BLaER1 (cell line): ENCODE data around the gene ST6GALNAC4.
A peak's percentile ranks its signal among the peaks of the same experiment; 100 is the strongest.

Experiments
- H3K27ac ChIP-seq: shearing (Covaris generic); formaldehyde crosslinking; 2 replicates; pipeline ENCODE4 v1.8.1; 2022
- H3K27me3 ChIP-seq: shearing (Covaris generic); formaldehyde crosslinking; 2 replicates; pipeline ENCODE4 v1.8.1; 2022
- H3K36me3 ChIP-seq: shearing (Covaris generic); formaldehyde crosslinking; 2 replicates; pipeline ENCODE4 v1.8.1; 2022
- H3K4me1 ChIP-seq: shearing (Covaris generic); formaldehyde crosslinking; 2 replicates; pipeline ENCODE4 v1.8.1; 2022
- H3K4me2 ChIP-seq: shearing (Covaris generic); formaldehyde crosslinking; 2 replicates; pipeline ENCODE4 v1.8.1; 2022
- H3K4me3 ChIP-seq: shearing (Covaris generic); formaldehyde crosslinking; 2 replicates; pipeline ENCODE4 v1.8.1; 2022
- H3K9ac ChIP-seq: shearing (Covaris generic); formaldehyde crosslinking; 2 replicates; pipeline ENCODE4 v1.8.1; 2022
- H3K9me3 ChIP-seq: shearing (Covaris generic); formaldehyde crosslinking; 2 replicates; pipeline ENCODE4 v1.8.1; 2022
- H4K20me1 ChIP-seq: shearing (Covaris generic); formaldehyde crosslinking; 2 replicates; pipeline ENCODE4 v1.8.1; 2022
- Cebpa-rat ChIP-seq: shearing (Covaris generic); IDR thresholded peaks from 2 replicates; pipeline ENCODE4 v1.8.1; 2022

ST6GALNAC4 gene

DNA sequence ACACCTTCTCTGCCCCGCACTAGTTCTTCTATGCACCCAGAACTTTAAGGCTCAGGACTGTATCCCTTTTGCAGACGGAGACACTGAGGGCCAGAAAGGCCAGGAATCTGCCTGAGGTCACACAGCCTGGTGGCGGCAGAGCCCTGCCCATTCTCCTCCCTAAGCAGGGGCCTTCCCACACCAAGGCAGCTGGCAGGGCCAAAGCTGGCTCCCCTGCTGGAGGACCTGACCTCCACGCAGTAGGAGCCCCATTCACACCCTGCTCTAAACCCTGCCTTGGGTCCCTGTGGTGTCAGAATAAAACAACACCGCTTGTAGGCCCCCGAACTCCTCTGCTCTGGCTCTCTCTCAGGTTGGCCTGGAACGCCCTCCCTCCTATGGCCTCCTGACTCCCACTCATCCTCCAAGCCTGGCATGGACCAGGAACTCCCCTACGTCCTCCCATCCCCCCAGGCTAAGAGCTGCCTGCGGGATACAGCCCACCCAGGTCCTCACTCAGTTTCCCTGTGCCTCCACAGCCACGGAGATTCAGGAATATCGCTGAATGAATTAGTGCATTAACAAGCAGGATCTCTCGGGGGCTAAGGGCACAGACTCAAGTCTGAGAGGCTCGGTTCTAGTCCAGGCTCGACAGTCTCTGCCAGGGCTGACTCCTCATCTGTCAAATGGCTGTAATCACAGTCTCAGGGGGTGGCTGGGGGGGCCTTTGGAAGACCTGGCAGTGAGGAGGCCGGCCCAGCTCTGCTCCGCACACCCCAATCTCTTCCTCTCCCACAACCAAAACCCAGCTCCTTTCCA, 20.2 kb downstream of the ST6GALNAC4 start:
- Histone ChIP-seq H3K4me2 (peak overlapping the region; percentile 89), H3K27ac (peak overlapping the region; percentile 51), H4K20me1 (peaks cover 42% of the 10 kb centered on the region), H3K9ac (peak overlapping the region; percentile 35; the same call in 1 of the 2 replicates), H3K4me1 (peaks cover 46% of the 10 kb centered on the region), H3K27me3 (no peaks in the 10 kb centered on the region), H3K36me3 (peaks cover 53% of the 10 kb centered on the region), H3K9me3 (peaks cover 16% of the 10 kb centered on the region), H3K4me3 (0 out of 2 replicates have a peak overlapping the region, but pooled peaks have one; percentile 28)
- TF ChIP-seq Cebpa-rat: no peak

- H3K4me1 ChIP-seq: peaks cover 38% of the 10 kb centered on the region
- peaks cover 59% of the 10 kb centered on the region for H3K36me3 ChIP-seq
- H3K4me3 ChIP-seq: no peak overlapping the region
- H3K9me3 ChIP-seq: peaks cover 16% of the 10 kb centered on the region
- H3K27me3 ChIP-seq: no peaks in the 10 kb centered on the region
- no peak overlapping the region for H3K4me2 ChIP-seq
- TF ChIP-seq Cebpa-rat: no peak
- no peak overlapping the region for H3K9ac ChIP-seq
- H4K20me1 ChIP-seq: peaks cover 42% of the 10 kb centered on the region
- H3K27ac ChIP-seq: peak overlapping the region; percentile 51; the same call in 1 of the 2 replicates
These were observed 21.0 kb downstream of the ST6GALNAC4 start for GRCh38 chr9:127895811-127896210.

GRCh38 chr9:127893392-127893791, 23.4 kb downstream of the ST6GALNAC4 start:
- Histone ChIP-seq H3K27ac (no peak overlapping the region), H3K36me3 (peaks cover 76% of the 10 kb centered on the region), H3K9me3 (peaks cover 16% of the 10 kb centered on the region), H3K9ac (no peak overlapping the region), H3K4me3 (no peak overlapping the region), H3K4me1 (peaks cover 41% of the 10 kb centered on the region), H3K4me2 (no peak overlapping the region), H3K27me3 (no peaks in the 10 kb centered on the region), H4K20me1 (peaks cover 39% of the 10 kb centered on the region)
- no peak for TF ChIP-seq Cebpa-rat

GRCh38 chr9:127892831-127893230, 24.0 kb downstream of the ST6GALNAC4 start:
- H3K36me3 ChIP-seq: peaks cover 76% of the 10 kb centered on the region

DNA sequence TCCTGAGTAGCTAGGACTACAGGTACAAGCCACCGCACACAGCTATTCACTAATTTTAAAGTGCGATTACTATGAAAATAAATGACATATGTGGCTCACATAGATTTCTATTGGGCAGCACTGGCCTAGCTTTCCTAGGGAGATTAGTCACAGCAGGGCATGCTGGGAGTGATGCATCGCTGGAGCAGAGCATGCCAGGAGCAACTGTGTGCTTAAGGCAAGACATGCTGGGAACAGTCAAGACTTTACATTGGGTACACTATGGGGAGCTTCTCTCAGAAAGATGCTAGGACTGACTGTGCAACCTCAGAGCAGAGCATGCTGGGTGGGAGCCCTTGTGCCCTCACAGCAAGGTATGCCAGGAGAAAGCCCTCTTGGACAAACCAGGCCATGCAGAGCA, 26.8 kb downstream of the ST6GALNAC4 start:
- Histone ChIP-seq H4K20me1 (0 out of 2 replicates have a peak, but pooled peaks cover 7% of the 10 kb centered on the region), H3K9ac (no peak overlapping the region), H3K27ac (no peak overlapping the region), H3K9me3 (peaks cover 16% of the 10 kb centered on the region), H3K4me3 (no peak overlapping the region), H3K36me3 (peaks cover 66% of the 10 kb centered on the region), H3K4me1 (peaks cover 53% of the 10 kb centered on the region), H3K27me3 (no peaks in the 10 kb centered on the region), H3K4me2 (no peak overlapping the region)
- TF ChIP-seq Cebpa-rat: no peak

More at GRCh38 chr9:127892831-127893230, 24.0 kb downstream of the ST6GALNAC4 start:
- Histone ChIP-seq H3K4me3 (no peak overlapping the region), H3K27me3 (no peaks in the 10 kb centered on the region), H3K4me2 (no peak overlapping the region), H3K9ac (no peak overlapping the region), H4K20me1 (peaks cover 33% of the 10 kb centered on the region), H3K4me1 (peaks cover 41% of the 10 kb centered on the region), H3K27ac (no peak overlapping the region), H3K9me3 (peaks cover 16% of the 10 kb centered on the region)
- no peak for TF ChIP-seq Cebpa-rat

DNA sequence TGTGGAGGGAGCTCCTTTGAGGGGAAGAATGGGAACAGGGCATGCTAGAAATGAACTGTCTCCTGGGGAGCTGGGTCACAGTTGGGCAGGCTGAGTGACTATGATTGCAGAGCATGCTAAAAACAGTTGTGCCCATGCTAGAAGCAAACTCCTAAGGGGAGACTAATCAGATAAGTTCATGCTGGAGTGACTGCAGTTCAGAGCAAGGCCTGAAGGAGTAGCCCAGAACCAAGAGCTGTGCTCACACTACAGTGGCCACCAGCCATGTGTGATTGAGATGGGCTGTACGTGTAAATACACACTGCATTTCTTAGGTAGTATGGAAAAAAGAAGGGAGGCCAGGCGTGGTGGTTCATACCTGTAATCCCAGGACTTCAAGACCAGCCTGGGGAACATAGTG, 29.0 kb downstream of the ST6GALNAC4 start:
- TF ChIP-seq Cebpa-rat: no peak
- H3K36me3 ChIP-seq: peaks cover 43% of the 10 kb centered on the region
- no peaks in the 10 kb centered on the region for H4K20me1 ChIP-seq
- H3K9ac ChIP-seq: peak overlapping the region; percentile 30; the same call in 1 of the 2 replicates
- H3K4me3 ChIP-seq: no peak overlapping the region
- peak overlapping the region; percentile 88 for H3K27ac ChIP-seq
- peak overlapping the region; percentile 85 for H3K4me2 ChIP-seq
- peaks cover 76% of the 10 kb centered on the region for H3K4me1 ChIP-seq
- H3K27me3 ChIP-seq: no peaks in the 10 kb centered on the region
- peaks cover 1% of the 10 kb centered on the region; the same call in 1 of the 2 replicates for H3K9me3 ChIP-seq

GRCh38 chr9:127886401-127886972, 30.4 kb downstream of the ST6GALNAC4 start:
- Histone ChIP-seq H3K27ac (peak overlapping the region; percentile 88), H3K4me2 (peak overlapping the region; percentile 85), H3K4me3 (peak overlapping the region; percentile 28; the same call in 1 of the 2 replicates), H3K27me3 (no peaks in the 10 kb centered on the region), H3K36me3 (peaks cover 33% of the 10 kb centered on the region), H3K4me1 (peaks cover 88% of the 10 kb centered on the region), H3K9ac (peak overlapping the region; percentile 79), H4K20me1 (no peaks in the 10 kb centered on the region), H3K9me3 (no peaks in the 10 kb centered on the region)
- no peak for TF ChIP-seq Cebpa-rat

DNA sequence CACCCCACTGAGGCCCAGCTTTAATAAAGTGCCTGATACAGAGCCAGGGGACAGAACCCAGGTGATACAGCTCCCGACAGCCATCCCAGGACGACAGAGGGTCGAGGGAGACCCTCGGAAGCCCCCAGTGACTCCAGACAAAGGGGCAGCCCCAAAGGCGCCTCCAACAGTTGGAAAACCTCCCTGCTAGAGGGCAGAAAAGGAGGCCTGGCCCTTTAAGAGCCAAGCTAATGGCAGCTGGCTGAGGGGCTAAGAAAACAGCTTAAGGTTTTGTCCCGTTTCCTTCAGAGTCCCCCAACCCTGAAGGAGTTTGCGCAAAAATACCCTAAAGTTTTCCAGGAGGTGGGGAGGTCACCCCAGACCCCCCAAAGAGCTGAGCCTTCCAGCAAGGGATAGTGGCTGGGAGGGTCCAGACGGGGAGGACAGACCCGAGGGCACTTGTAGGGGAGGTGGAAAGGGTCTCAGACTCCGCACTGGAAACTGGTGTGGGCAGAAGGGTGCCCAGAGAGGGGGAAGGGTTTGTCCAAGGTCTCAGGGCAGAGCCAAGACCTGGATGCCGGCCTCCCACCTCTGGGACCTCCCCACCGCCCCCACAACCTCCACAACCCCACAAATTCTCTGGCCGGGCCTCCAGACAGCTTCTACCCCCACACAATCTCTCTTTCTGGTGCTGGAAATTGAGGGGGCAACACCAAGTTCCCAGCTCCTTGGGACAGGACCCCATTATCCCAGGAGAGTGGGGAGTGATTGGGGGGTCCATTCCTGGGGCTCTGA, 31.1 kb downstream of the ST6GALNAC4 start:
- Histone ChIP-seq H4K20me1 (no peaks in the 10 kb centered on the region), H3K27me3 (no peaks in the 10 kb centered on the region), H3K36me3 (peaks cover 25% of the 10 kb centered on the region), H3K27ac (peak overlapping the region; percentile 88), H3K9ac (peak overlapping the region; percentile 79), H3K4me1 (peaks cover 96% of the 10 kb centered on the region), H3K9me3 (no peaks in the 10 kb centered on the region), H3K4me2 (peak overlapping the region; percentile 85), H3K4me3 (peak overlapping the region; percentile 28)
- TF ChIP-seq Cebpa-rat: no peak

GRCh38 chr9:127884976-127885490, 31.8 kb downstream of the ST6GALNAC4 start:
- peak overlapping the region; percentile 28 for H3K4me3 ChIP-seq
- H3K9ac ChIP-seq: peak overlapping the region; percentile 79
- H3K27me3 ChIP-seq: no peaks in the 10 kb centered on the region
- peak overlapping the region; percentile 88 for H3K27ac ChIP-seq
- H3K36me3 ChIP-seq: peaks cover 19% of the 10 kb centered on the region
- peaks cover 99% of the 10 kb centered on the region for H3K4me1 ChIP-seq
- no peaks in the 10 kb centered on the region for H3K9me3 ChIP-seq
- H4K20me1 ChIP-seq: no peaks in the 10 kb centered on the region
- no peak for TF ChIP-seq Cebpa-rat
- H3K4me2 ChIP-seq: peak overlapping the region; percentile 85
